ENCODE results near the gene FNDC11.
"Not testable (repeated sequence)": the region's sequence is repeated elsewhere in the genome, so short reads cannot be mapped to it uniquely, and the experiment has no call there.

FNDC11 gene

GRCh38 chr20:63591786-63592355 lies 37.9 kb downstream of the FNDC11 start:
- no peaks in the 10 kb centered on the region for H3K4me1 ChIP-seq (ENCODE audit: insufficient read depth, low read length)
- H3K27me3 ChIP-seq (ENCODE audit: insufficient read depth, low read length): no peaks in the 10 kb centered on the region
- H3K9ac ChIP-seq (ENCODE audit: low read depth, low read length): no peak overlapping the region
- no peak overlapping the region for H3K27ac ChIP-seq (ENCODE audit: low read depth, low read length)
- no peaks in the 10 kb centered on the region for H3K9me3 ChIP-seq (ENCODE audit: insufficient read depth, low read depth, low read length)
- no peak overlapping the region for H3K4me3 ChIP-seq (ENCODE audit: low read length)
- WGBS: 96% methylated on average over 28 of the region's 28 CpGs
- peaks cover 34% of the 10 kb centered on the region for H3K36me3 ChIP-seq (ENCODE audit: insufficient read depth, low read length)

- Histone ChIP-seq H3K4me3 (ENCODE audit: low read length) (no peak overlapping the region), H3K27ac (ENCODE audit: low read depth, low read length) (no peak overlapping the region), H3K9ac (ENCODE audit: low read depth, low read length) (no peak overlapping the region), H3K27me3 (ENCODE audit: insufficient read depth, low read length) (no peaks in the 10 kb centered on the region), H3K4me1 (ENCODE audit: insufficient read depth, low read length) (no peaks in the 10 kb centered on the region), H3K9me3 (ENCODE audit: insufficient read depth, low read depth, low read length) (no peaks in the 10 kb centered on the region), H3K36me3 (ENCODE audit: insufficient read depth, low read length) (peaks cover 37% of the 10 kb centered on the region)
- WGBS: 94% methylated on average over 13 of the region's 13 CpGs
Observed at GRCh38 chr20:63592661-63593060, 38.7 kb downstream of the FNDC11 start.

- 88% methylated on average over 10 of the region's 10 CpGs for WGBS
- Histone ChIP-seq H3K9me3 (ENCODE audit: insufficient read depth, low read depth, low read length) (no peaks in the 10 kb centered on the region), H3K27ac (ENCODE audit: low read depth, low read length) (no peak overlapping the region)
Observed at GRCh38 chr20:63594043-63594561, 40.1 kb downstream of the FNDC11 start.

GRCh38 chr20:63595416-63596127 lies 41.6 kb downstream of the FNDC11 start:
- WGBS: 94% methylated on average over 30 of the region's 30 CpGs
- peaks cover 42% of the 10 kb centered on the region for H3K36me3 ChIP-seq (ENCODE audit: insufficient read depth, low read length)

More at GRCh38 chr20:63594043-63594561, 40.1 kb downstream of the FNDC11 start:
- peaks cover 42% of the 10 kb centered on the region for H3K36me3 ChIP-seq (ENCODE audit: insufficient read depth, low read length)
- H3K27me3 ChIP-seq (ENCODE audit: insufficient read depth, low read length): no peaks in the 10 kb centered on the region
- H3K4me3 ChIP-seq (ENCODE audit: low read length): no peak overlapping the region
- no peak overlapping the region for H3K9ac ChIP-seq (ENCODE audit: low read depth, low read length)
- no peaks in the 10 kb centered on the region for H3K4me1 ChIP-seq (ENCODE audit: insufficient read depth, low read length)

GRCh38 chr20:63596423-63596822 lies 42.5 kb downstream of the FNDC11 start:
- Histone ChIP-seq H3K4me1 (ENCODE audit: insufficient read depth, low read length) (no peaks in the 10 kb centered on the region), H3K27me3 (ENCODE audit: insufficient read depth, low read length) (no peaks in the 10 kb centered on the region), H3K27ac (ENCODE audit: low read depth, low read length) (no peak overlapping the region), H3K4me3 (ENCODE audit: low read length) (no peak overlapping the region), H3K9me3 (ENCODE audit: insufficient read depth, low read depth, low read length) (no peaks in the 10 kb centered on the region), H3K36me3 (ENCODE audit: insufficient read depth, low read length) (peaks cover 46% of the 10 kb centered on the region), H3K9ac (ENCODE audit: low read depth, low read length) (no peak overlapping the region)
- 94% methylated on average over 6 of the region's 6 CpGs for WGBS

More at GRCh38 chr20:63595416-63596127, 41.6 kb downstream of the FNDC11 start:
- Histone ChIP-seq H3K9ac (ENCODE audit: low read depth, low read length) (no peak overlapping the region), H3K27me3 (ENCODE audit: insufficient read depth, low read length) (no peaks in the 10 kb centered on the region), H3K4me1 (ENCODE audit: insufficient read depth, low read length) (no peaks in the 10 kb centered on the region), H3K27ac (ENCODE audit: low read depth, low read length) (no peak overlapping the region), H3K4me3 (ENCODE audit: low read length) (no peak overlapping the region), H3K9me3 (ENCODE audit: insufficient read depth, low read depth, low read length) (no peaks in the 10 kb centered on the region)

GRCh38 chr20:63597651-63598478 lies 43.9 kb downstream of the FNDC11 start:
- Histone ChIP-seq H3K27me3 (ENCODE audit: insufficient read depth, low read length) (no peaks in the 10 kb centered on the region), H3K4me1 (ENCODE audit: insufficient read depth, low read length) (no peaks in the 10 kb centered on the region), H3K4me3 (ENCODE audit: low read length) (no peak overlapping the region), H3K9ac (ENCODE audit: low read depth, low read length) (no peak overlapping the region), H3K36me3 (ENCODE audit: insufficient read depth, low read length) (peaks cover 45% of the 10 kb centered on the region), H3K9me3 (ENCODE audit: insufficient read depth, low read depth, low read length) (no peaks in the 10 kb centered on the region), H3K27ac (ENCODE audit: low read depth, low read length) (no peak overlapping the region)
- 91% methylated on average over 23 of the region's 23 CpGs for WGBS

- H3K36me3 ChIP-seq (ENCODE audit: insufficient read depth, low read length): peaks cover 43% of the 10 kb centered on the region
- H3K9me3 ChIP-seq (ENCODE audit: insufficient read depth, low read depth, low read length): no peaks in the 10 kb centered on the region
- no peaks in the 10 kb centered on the region for H3K4me1 ChIP-seq (ENCODE audit: insufficient read depth, low read length)
- 91% methylated on average over 33 of the region's 33 CpGs for WGBS
- no peak overlapping the region for H3K4me3 ChIP-seq (ENCODE audit: low read length)
- no peak overlapping the region for H3K27ac ChIP-seq (ENCODE audit: low read depth, low read length)
- H3K9ac ChIP-seq (ENCODE audit: low read depth, low read length): no peak overlapping the region
- H3K27me3 ChIP-seq (ENCODE audit: insufficient read depth, low read length): no peaks in the 10 kb centered on the region
Observed at GRCh38 chr20:63598479-63599395, 44.8 kb downstream of the FNDC11 start.

- H3K9me3 ChIP-seq (ENCODE audit: insufficient read depth, low read depth, low read length): no peaks in the 10 kb centered on the region
- H3K9ac ChIP-seq (ENCODE audit: low read depth, low read length): no peak overlapping the region
- no peak overlapping the region for H3K4me3 ChIP-seq (ENCODE audit: low read length)
- peaks cover 43% of the 10 kb centered on the region for H3K36me3 ChIP-seq (ENCODE audit: insufficient read depth, low read length)
- WGBS: 91% methylated on average over 27 of the region's 27 CpGs
- no peaks in the 10 kb centered on the region for H3K4me1 ChIP-seq (ENCODE audit: insufficient read depth, low read length)
- no peaks in the 10 kb centered on the region for H3K27me3 ChIP-seq (ENCODE audit: insufficient read depth, low read length)
- no peak overlapping the region for H3K27ac ChIP-seq (ENCODE audit: low read depth, low read length)
Observed at GRCh38 chr20:63599396-63600050, 45.6 kb downstream of the FNDC11 start.

- not testable (repeated sequence) for H3K9me3 ChIP-seq (ENCODE audit: insufficient read depth, low read depth, low read length); H3K9ac ChIP-seq (ENCODE audit: low read depth, low read length); H3K4me1 ChIP-seq (ENCODE audit: insufficient read depth, low read length); H3K27ac ChIP-seq (ENCODE audit: low read depth, low read length); H3K4me3 ChIP-seq (ENCODE audit: low read length); H3K27me3 ChIP-seq (ENCODE audit: insufficient read depth, low read length)
- 92% methylated on average over 8 of the region's 8 CpGs for WGBS
- peaks cover 43% of the 10 kb centered on the region for H3K36me3 ChIP-seq (ENCODE audit: insufficient read depth, low read length)
Observed at GRCh38 chr20:63601679-63602078, 47.7 kb downstream of the FNDC11 start.

GRCh38 chr20:63602321-63602720 lies 48.4 kb downstream of the FNDC11 start:
- Histone ChIP-seq H3K4me3 (ENCODE audit: low read length) (no peak overlapping the region), H3K9me3 (ENCODE audit: insufficient read depth, low read depth, low read length) (no peaks in the 10 kb centered on the region), H3K27ac (ENCODE audit: low read depth, low read length) (no peak overlapping the region), H3K9ac (ENCODE audit: low read depth, low read length) (no peak overlapping the region), H3K27me3 (ENCODE audit: insufficient read depth, low read length) (no peaks in the 10 kb centered on the region), H3K4me1 (ENCODE audit: insufficient read depth, low read length) (no peaks in the 10 kb centered on the region), H3K36me3 (ENCODE audit: insufficient read depth, low read length) (peaks cover 43% of the 10 kb centered on the region)
- whole genome bisulfite sequencing: 97% methylated on average over 3 of the region's 3 CpGs
